Activated CD4-positive, alpha-beta T cell treated with anti-CD3 and anti-CD28 coated beads, Interleukin-2, Interleukin-6, amounts not matched to agents 100 ng/mL and 50 ng/mL, durations not matched to agents 16 hours and 8 hours (primary cell): Measurements from ENCODE around the gene ALKBH8.
"Not testable (repeated sequence)": the region's sequence is repeated elsewhere in the genome, so short reads cannot be mapped to it uniquely, and the experiment has no call there.

ENCODE experiments used
- DNase-seq: peaks from one replicate; pipeline ENCODE4 v3.0.0-alpha.2; 2020

ALKBH8 gene

DNA sequence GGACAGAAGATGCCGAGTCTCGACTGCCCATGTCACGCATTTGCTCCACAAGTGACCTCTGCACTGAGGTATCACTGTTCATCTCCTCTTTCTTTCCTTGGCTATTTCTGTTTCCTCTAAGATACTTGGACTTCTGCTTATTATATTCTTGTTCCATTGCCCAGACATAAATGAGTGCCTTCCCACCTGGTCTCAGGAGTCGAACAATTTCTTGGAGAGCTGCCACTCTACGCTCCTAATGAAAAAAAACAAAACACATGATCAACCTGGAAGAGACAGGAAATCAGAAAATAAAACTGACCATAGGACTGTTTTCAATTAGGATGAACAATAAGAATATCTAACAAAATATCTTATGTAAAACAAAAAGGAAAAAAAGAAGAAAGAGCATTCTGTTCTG, 60.6 kb downstream of the ALKBH8 start:
- DNase-seq, result no peak

DNA sequence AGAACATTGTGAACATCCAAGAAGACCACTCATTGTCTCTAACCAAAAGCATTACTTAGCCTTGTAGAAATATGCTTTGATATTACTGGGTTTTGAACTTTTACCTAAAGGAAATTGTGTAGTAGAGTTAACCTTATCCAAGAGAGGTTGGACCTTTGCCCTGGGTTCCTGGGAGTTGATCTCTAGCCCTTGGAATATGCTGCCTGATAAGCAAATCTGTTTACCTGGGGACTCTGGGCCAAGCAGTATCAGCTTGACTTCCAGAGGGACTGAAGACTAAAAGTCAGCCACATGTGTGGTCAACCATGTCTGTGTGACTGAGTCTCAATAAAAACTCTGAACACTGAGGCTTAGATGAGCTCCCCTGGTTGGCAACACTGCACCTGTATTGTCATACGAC, 63.8 kb downstream of the ALKBH8 start:
- DNase-seq, result no peak

- DNase-seq, result not testable (repeated sequence)
These were observed 68.2 kb downstream of the ALKBH8 start for GRCh38 chr11:107497371-107497770.

- DNase-seq, result no peak
These were observed 69.5 kb downstream of the ALKBH8 start for GRCh38 chr11:107496011-107496410.

DNA sequence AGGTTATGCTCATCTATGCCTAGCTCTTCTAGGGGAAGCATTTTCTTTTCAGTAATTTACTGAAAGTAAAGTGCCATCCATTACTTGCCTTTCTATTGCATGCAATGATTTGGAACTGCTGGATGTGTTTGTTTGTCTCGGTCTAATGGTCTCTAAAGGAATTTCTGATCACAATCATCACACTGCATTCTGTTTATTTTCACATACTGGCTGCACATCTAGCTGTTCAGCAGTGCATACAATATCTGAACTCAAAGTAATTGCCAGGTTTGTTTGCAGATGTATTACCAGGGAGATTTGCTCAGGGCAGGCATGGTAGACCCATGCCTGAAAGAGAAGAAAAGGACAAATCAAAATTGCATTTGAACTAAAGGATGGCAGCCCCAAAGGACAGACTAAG, 71.5 kb downstream of the ALKBH8 start:
- DNase-seq, result no peak

DNA sequence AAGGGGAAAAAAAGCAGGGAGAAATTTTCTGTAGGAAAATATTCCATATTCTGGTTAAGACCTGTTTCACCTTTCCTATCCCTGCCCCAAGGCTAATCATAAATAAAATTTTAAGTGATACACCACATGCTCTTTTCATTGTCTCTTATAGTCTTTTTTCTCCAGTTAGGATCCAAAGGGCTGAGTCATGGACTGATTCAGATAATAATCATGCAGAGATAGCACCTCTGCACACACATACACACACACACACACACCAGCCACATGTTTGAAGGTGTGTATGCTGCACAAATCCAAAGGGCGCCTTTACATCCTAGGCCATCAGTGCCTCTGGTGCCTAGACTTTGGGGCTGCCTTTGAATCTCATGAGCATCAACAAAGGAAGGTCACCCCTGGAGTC, 72.4 kb downstream of the ALKBH8 start:
- DNase-seq, result no peak

DNA sequence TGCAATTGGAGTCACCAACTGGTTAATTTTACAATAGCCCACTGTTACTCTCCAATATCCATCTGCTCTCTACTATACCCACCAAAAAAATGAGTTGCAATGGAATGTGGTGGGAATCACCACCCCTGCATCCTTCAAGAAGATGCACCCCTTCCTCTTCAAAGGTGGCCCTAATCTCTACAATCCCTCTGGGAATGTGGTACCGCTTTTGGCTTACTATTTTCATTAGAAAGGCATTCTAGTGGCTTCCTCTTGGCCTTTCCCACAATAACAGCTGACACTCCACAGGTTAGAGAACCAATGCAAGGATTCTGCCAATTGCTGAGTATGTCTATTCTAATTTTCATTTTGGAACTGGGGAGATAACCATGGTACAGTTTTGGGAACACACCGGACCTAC, 74.7 kb downstream of the ALKBH8 start:
- no peak for DNase-seq

GRCh38 chr11:107482234-107482633, 83.3 kb downstream of the ALKBH8 start:
- DNase-seq, result no peak

- no peak for DNase-seq
These were observed 86.6 kb downstream of the ALKBH8 start for GRCh38 chr11:107478922-107479321.

GRCh38 chr11:107477820-107478219, 87.7 kb downstream of the ALKBH8 start:
- no peak for DNase-seq

DNA sequence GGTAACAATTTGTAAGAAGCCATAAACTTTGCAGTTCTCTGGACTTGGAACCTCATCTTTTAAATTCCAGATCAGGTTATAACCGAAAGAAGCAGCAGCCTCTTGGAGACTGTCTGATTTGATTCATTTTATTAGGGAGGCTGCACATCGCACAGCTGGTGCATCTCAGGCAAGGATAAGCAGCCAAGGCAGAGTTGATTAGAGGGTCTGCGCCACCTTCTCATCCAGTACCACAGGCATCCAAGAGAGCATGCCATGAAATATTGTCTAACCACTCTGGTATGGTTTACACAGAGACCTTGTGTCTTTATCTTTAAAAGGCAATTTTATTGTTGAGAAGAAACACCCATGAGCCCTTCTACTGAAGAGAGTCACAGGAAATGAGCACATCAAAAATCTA, 91.7 kb downstream of the ALKBH8 start:
- no peak for DNase-seq

GRCh38 chr11:107472966-107473365, 92.6 kb downstream of the ALKBH8 start:
- no peak for DNase-seq

GRCh38 chr11:107468596-107468995, 96.9 kb downstream of the ALKBH8 start:
- DNase-seq, result no peak

- no peak for DNase-seq
These were observed 97.8 kb downstream of the ALKBH8 start for GRCh38 chr11:107467696-107468095.

GRCh38 chr11:107466275-107466866, 99.2 kb downstream of the ALKBH8 start:
- not testable (repeated sequence) for DNase-seq

DNA sequence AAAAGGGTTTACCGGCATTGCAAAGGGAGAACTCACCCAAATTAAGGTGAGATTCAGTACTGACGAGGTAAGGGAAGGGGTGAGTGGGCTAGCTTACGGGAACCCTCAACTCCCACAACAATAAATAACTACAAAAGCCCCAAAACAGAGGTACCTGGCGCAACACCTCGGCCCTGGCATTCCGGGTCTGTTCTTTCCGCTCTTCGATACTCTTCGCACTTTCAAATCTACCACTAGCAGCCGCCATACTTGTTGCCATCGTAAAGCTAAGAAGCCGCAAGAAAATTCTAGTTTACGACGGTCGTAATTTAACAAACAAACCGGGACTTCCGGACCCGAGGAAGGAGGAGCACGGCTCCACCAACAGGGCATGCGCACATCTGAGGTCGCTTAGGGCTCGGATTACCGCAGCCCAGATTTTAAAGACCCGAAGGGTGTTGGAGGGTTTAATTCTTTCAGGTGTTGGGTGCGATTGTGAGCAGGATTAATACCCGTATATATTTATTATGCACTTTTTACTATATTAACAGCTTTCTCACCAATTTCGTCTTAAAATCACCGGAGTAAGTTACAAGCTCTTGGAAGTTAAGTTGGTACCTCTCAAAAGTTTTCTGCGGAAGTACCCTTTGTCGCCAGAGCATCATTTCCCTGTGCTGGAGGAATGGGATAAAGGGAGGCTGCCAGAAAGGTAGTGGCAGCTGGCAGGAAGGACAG, 107.8 kb downstream of the ALKBH8 start, which contains the start of gene CWF19L2:
TSS of gene CWF19L2 (minus strand) at position 268 of the 714 bp plus-strand sequence. CDS start at position 259, 9 bp downstream.
- peak; percentile 94 for DNase-seq

GRCh38 chr11:107457205-107457557, 108.4 kb downstream of the ALKBH8 start:
- DNase-seq, result peak; percentile 36

DNA sequence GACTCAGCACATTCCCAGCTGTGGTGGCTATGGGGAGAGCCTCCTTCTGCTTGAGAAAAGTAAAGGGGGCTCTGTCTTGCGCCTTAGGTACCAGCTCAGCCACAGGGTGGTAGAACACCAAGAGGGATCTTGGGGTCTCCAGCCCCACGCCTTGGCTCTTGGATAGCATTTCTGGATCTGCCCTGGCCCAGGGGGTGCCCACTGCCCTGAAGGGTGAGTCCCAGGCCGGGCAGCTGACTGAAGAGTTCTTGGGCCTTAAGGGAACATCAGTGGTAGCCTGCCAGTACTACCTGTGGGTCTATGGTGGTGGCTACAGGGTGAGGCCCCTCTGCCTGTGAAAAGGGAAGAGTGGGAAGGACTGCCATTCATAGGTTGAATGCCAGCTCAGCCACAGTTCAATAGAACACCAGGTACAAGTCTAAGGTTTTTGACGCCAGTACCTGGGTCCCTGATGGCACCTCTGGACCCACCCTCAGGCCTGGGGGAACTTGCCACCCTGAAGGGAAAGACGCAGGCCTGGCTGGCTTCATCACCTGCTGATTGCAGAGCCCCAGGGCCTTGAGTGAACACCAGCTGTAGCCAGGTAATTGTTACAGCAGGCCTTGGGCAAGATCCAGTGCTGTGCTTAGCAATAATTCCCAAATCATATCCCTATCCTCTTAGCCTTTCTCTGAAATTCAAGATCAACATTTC, 111.8 kb downstream of the ALKBH8 start:
- no peak for DNase-seq
